Endothelial cell of umbilical vein (primary cell): ENCODE data around the gene SURF1. TPM values are rescaled to one million over a fixed set of nuclear protein-coding genes. Genes with fewer than 3 reads are reported as not detected.

Experiments
- BruUV-seq: library from RNA; stranded (reverse); fragments of 400-500 nt; replicated peaks from 2 replicates; lab custom pipeline; 2021; lab: Mats Ljungman, UMichigan
- CTCF ChIA-PET: fragments of 300-600, 350-600 bp; sonication (Branson Sonifier 250); formaldehyde crosslinking; loops from one replicate; lab custom pipeline; 2021; ENCODE audit warnings: antibody characterized with exemption, inconsistent platforms; lab: Charles Lee
- POLR2A ChIA-PET: fragments of 300-600, 350-600 bp; sonication (Branson Sonifier 250); formaldehyde crosslinking; loops from one replicate; lab custom pipeline; 2021; ENCODE audit warnings: antibody characterized with exemption, inconsistent platforms; lab: Charles Lee
- DNase-seq: peaks from one replicate; pipeline ENCODE4 v3.0.0-alpha.2; 2011; ENCODE audit warnings: low read depth, low spot score
- FAIRE-seq: peaks from 2 replicates; lab custom pipeline; 2011; peaks lifted over from hg19 to GRCh38; lab: Jason Lieb, UNC
- H2AFZ ChIP-seq: 2 replicates; pipeline ENCODE4 v1.6.0; 2012; ENCODE audit warnings: low read depth, low read length, control low read depth, inconsistent platforms
- H3K27ac ChIP-seq: 2 replicates; pipeline ENCODE4 v1.5.1; 2011; ENCODE audit warnings: low read depth, mild to moderate bottlenecking, control low read depth, low read length, moderate library complexity; ENCODE audit not compliant: insufficient read depth
- H3K27me3 ChIP-seq, 2 experiments: 2 replicates each; pipeline versions ENCODE4 v1.6.0 to v1.6.1; 2011; ENCODE audit warnings: low read length in 2 of 2, mixed read lengths in 1 of 2; ENCODE audit not compliant: control insufficient read depth in 2 of 2, insufficient read depth in 2 of 2
- H3K36me3 ChIP-seq, 2 experiments: 2 replicates in 1 of 2; 3 replicates in 1 of 2; pipeline ENCODE4 v1.5.1; 2011; ENCODE audit warnings: low read length in 2 of 2, mild to moderate bottlenecking in 1 of 2, moderate library complexity in 1 of 2; ENCODE audit not compliant: control insufficient read depth in 2 of 2, insufficient read depth in 2 of 2; ENCODE audit errors: extremely low read depth in 1 of 2
- H3K4me1 ChIP-seq: 3 replicates; pipeline ENCODE4 v1.5.1; 2011; ENCODE audit warnings: mild to moderate bottlenecking, low read length; ENCODE audit not compliant: control insufficient read depth, insufficient read depth; ENCODE audit errors: extremely low read depth
- H3K4me2 ChIP-seq: 2 replicates; pipeline ENCODE4 v1.6.1; 2011; ENCODE audit warnings: low read length, control low read depth, mixed read lengths; ENCODE audit not compliant: insufficient read depth
- H3K4me3 ChIP-seq, 3 experiments: fragments of 200-600 bp in 1 of 3; sonication (generic), shearing (Covaris generic) in 1 of 3; replicated peaks in 1 of 3; 2 replicates each; pipeline ENCODE4 v1.5.1; 2011 to 2016; ENCODE audit warnings: control low read depth in 3 of 3, low read length in 3 of 3, mild to moderate bottlenecking in 2 of 3, inconsistent platforms in 1 of 3, low read depth in 1 of 3, moderate library complexity in 1 of 3; ENCODE audit not compliant: insufficient read depth in 1 of 3
- H3K79me2 ChIP-seq: 2 replicates; pipeline ENCODE4 v1.6.0; 2012; ENCODE audit warnings: low read length, inconsistent platforms; ENCODE audit not compliant: control insufficient read depth, insufficient read depth
- H3K9ac ChIP-seq: replicated peaks from 2 replicates; pipeline ENCODE3; 2011; ENCODE audit warnings: low read length, control low read depth; ENCODE audit not compliant: insufficient read depth; ENCODE audit errors: extremely low read depth
- H3K9me1 ChIP-seq: replicated peaks from 3 replicates; pipeline ENCODE4 v1.6.0; 2011; ENCODE audit warnings: mild to moderate bottlenecking, low read length; ENCODE audit not compliant: control insufficient read depth, insufficient read depth; ENCODE audit errors: extremely low read depth
- H3K9me3 ChIP-seq: replicated peaks from 2 replicates; pipeline ENCODE4 v1.5.1; 2012; ENCODE audit warnings: low read length, inconsistent platforms; ENCODE audit not compliant: control insufficient read depth, insufficient read depth
- H4K20me1 ChIP-seq: replicated peaks from 2 replicates; pipeline ENCODE3; 2011; ENCODE audit warnings: mild to moderate bottlenecking, low read length; ENCODE audit not compliant: control insufficient read depth, insufficient read depth; ENCODE audit errors: extremely low read depth
- CTCF ChIP-seq, 2 donors: IDR thresholded peaks; 1 replicate in 1 of 2; 2 replicates in 1 of 2; pipeline ENCODE4 v1.5.1; 2011; ENCODE audit warnings: low read length in 2 of 2, mild to moderate bottlenecking in 2 of 2, moderate library complexity in 2 of 2, control low read depth in 1 of 2, inconsistent platforms in 1 of 2, low read depth in 1 of 2; ENCODE audit not compliant: insufficient read depth in 1 of 2; ENCODE audit errors: extremely low read depth in 1 of 2
- EZH2 ChIP-seq: IDR thresholded peaks from 2 replicates; pipeline ENCODE4 v1.6.1; 2012; ENCODE audit warnings: borderline replicate concordance, low read depth, mild to moderate bottlenecking, moderate library complexity, low read length, inconsistent platforms; ENCODE audit not compliant: severe bottlenecking
- FOS ChIP-seq: IDR thresholded peaks from 2 replicates; pipeline ENCODE4 v1.6.1; 2011; ENCODE audit warnings: mild to moderate bottlenecking, low read length, moderate library complexity, borderline replicate concordance; ENCODE audit not compliant: insufficient read depth
- GATA2 ChIP-seq: IDR thresholded peaks from 2 replicates; pipeline ENCODE4 v1.7.0; 2011; ENCODE audit warnings: low read depth, mild to moderate bottlenecking, moderate library complexity, mixed read lengths, low read length; ENCODE audit not compliant: insufficient read length, insufficient read depth
- JUN ChIP-seq: IDR thresholded peaks from 2 replicates; pipeline ENCODE4 v1.6.1; 2011; ENCODE audit warnings: borderline replicate concordance, low read depth; ENCODE audit not compliant: insufficient read length, insufficient read depth
- MAX ChIP-seq: IDR thresholded peaks from 2 replicates; pipeline ENCODE4 v1.6.1; 2011; ENCODE audit not compliant: insufficient read depth, insufficient read length
- MYC ChIP-seq: IDR thresholded peaks from one replicate; pipeline ENCODE4 v1.6.1; 2011; ENCODE audit warnings: mild to moderate bottlenecking, low read depth, low read length
- POLR2A ChIP-seq: IDR thresholded peaks from 2 replicates; pipeline ENCODE4 v1.6.1; 2012; ENCODE audit warnings: low read depth, mild to moderate bottlenecking, control low read depth, low read length
- POLR2AphosphoS5 ChIP-seq: IDR thresholded peaks from 2 replicates; pipeline ENCODE4 v1.6.1; 2012; ENCODE audit warnings: low read depth, mild to moderate bottlenecking, control low read depth, low read length, moderate library complexity; ENCODE audit not compliant: insufficient read depth
- dilution Hi-C: fragments of 300-500 bp; cut with MboI; formaldehyde crosslinking; loops from one replicate; pipeline ENCODE4 v1.15.0; 2019; ENCODE audit warnings: low sequenced_read_pairs; ENCODE audit not compliant: extremely low pct_ligation_motif_present
- intact Hi-C: fragments of 100-400 bp; cut with micrococcal nuclease; formaldehyde crosslinking; loops from one replicate; pipeline ENCODE4 v1.10.0; 2022
- polyA plus RNA-seq, 4 experiments: library from polyadenylated mRNA; depleted of rRNA in 3 of 4; stranded (reverse) in 3 of 4; unstranded in 1 of 4; fragments of >200 nt; gene quantifications; 2 replicates each; pipeline versions ENCODE4 v1.2.1 to v1.2.3, GENCODE V29; 2011 to 2012; ENCODE audit warnings: missing spikeins in 1 of 4
- total RNA-seq: library from RNA; stranded (reverse); gene quantifications from 2 replicates; pipeline ENCODE4 v1.2.3, GENCODE V29; 2021

SURF1 gene
- total and polyA plus RNA-seq, 2 donors (not counting 3 experiments of a cell fraction or from before 2014, with no cell fraction given): 22.8 to 27.1 TPM

GRCh38 chr9:133401588-133401987 is 45.3 kb upstream of the SURF1 start:
- intact Hi-C loops: no loop called here

More at GRCh38 chr9:133401588-133401987, 45.3 kb upstream of the SURF1 start:
- Histone ChIP-seq H3K9me3 (no peaks in the 10 kb centered on the region), H3K4me1 (peaks cover 6% of the 10 kb centered on the region), H3K9me1 (no peaks in the 10 kb centered on the region), H3K9ac (no peak overlapping the region), H3K27ac (no peak overlapping the region), H3K79me2 (no peaks in the 10 kb centered on the region), H4K20me1 (no peaks in the 10 kb centered on the region), H3K36me3 (peaks cover 0 to 20% of the 10 kb centered on the region in 2 experiments), H2AFZ (no peak overlapping the region), H3K4me2 (no peak overlapping the region), H3K27me3 (peaks cover 0 to 3% of the 10 kb centered on the region in 2 experiments), H3K4me3 (no peak overlapping the region)
- FAIRE-seq (no peak), DNase-seq (no peak)
- ChIA-PET POLR2A (no interaction called here), CTCF (no interaction called here)
- BruUV-seq: no TSS peak
- dilution Hi-C loops: no loop called here
- TF ChIP-seq CTCF (IDR thresholded peaks at IDR 0.05; ENCODE audit: extremely low read depth in 1 of 2, insufficient read depth in 1 of 2, low read depth in 1 of 2, low read length in 2 of 2) (no peak), POLR2AphosphoS5 (no peak), EZH2 (no peak), POLR2A (no peak), JUN (no peak), MAX (no peak), GATA2 (no peak), FOS (no peak), MYC (no peak)
